Spinal cord (tissue), 10 donors: ENCODE results near the gene SUSD6. TPM values are rescaled to one million over a fixed set of nuclear protein-coding genes. Genes with fewer than 3 reads are reported as not detected.
"Not testable (repeated sequence)": the region's sequence is repeated elsewhere in the genome, so short reads cannot be mapped to it uniquely, and the experiment has no call there.

Experiments
- DNase-seq, 6 donors: peaks; one replicate each; pipeline versions ENCODE4 v3.0.0 to v3.0.0-alpha.2; 2013 to 2015; ENCODE audit warnings: low spot score in 6 of 6, low read depth in 4 of 6
- H3K27ac ChIP-seq: one replicate; pipeline ENCODE4 v1.5.1; 2013; ENCODE audit warnings: low read depth, low read length, control low read depth
- H3K27me3 ChIP-seq: one replicate; pipeline ENCODE4 v1.6.1; 2013; ENCODE audit warnings: low read length; ENCODE audit not compliant: control insufficient read depth, insufficient read depth
- H3K36me3 ChIP-seq: one replicate; pipeline ENCODE4 v1.6.1; 2013; ENCODE audit warnings: low read length; ENCODE audit not compliant: control insufficient read depth, insufficient read depth
- H3K4me1 ChIP-seq: one replicate; pipeline ENCODE4 v1.6.1; 2013; ENCODE audit warnings: low read length; ENCODE audit not compliant: control insufficient read depth, insufficient read depth
- H3K4me3 ChIP-seq: one replicate; pipeline ENCODE4 v1.5.1; 2013; ENCODE audit warnings: low read depth, low read length, control low read depth
- H3K9me3 ChIP-seq: one replicate; pipeline ENCODE4 v1.6.1; 2013; ENCODE audit warnings: low read length; ENCODE audit not compliant: control insufficient read depth, insufficient read depth
- WGBS: methylation state at CpG from one replicate; pipeline ENCODE4 v1.1.5; 2013; ENCODE audit warnings: missing lambda C conversion rate; ENCODE audit not compliant: insufficient coverage; 5-methylcytosine and 5-hydroxymethylcytosine counted together
- polyA plus RNA-seq, 2 donors: library from polyadenylated mRNA; unstranded; fragments of 120-200 nt; gene quantifications; one replicate each; pipeline ENCODE4 v1.2.1, GENCODE V29; 2013; ENCODE audit not compliant: insufficient read length in 2 of 2
- total RNA-seq, 2 donors: library from RNA; depleted of rRNA in 1 of 2; stranded (reverse); fragments of 120-200 nt in 1 of 2; fragments of >200 nt in 1 of 2; gene quantifications; one replicate each; pipeline versions ENCODE4 v1.2.3 to v1.2.4, GENCODE V29; 2013 to 2014
- donor health status: healthy.

The SUSD6 gene
- total and polyA plus RNA-seq, 4 donors: 16.8 to 23.9 (median 19.4) TPM

- Histone ChIP-seq H3K4me1 (peaks cover 64% of the 10 kb centered on the region), H3K4me3 (no peak overlapping the region), H3K27me3 (no peaks in the 10 kb centered on the region), H3K36me3 (peaks cover 23% of the 10 kb centered on the region), H3K27ac (peak overlapping the region; percentile 81), H3K9me3 (no peaks in the 10 kb centered on the region)
- WGBS: 15% methylated on average over 8 of the region's 11 CpGs
- peak in 2 of 6 donors; percentile 54 to 64 for DNase-seq
Measured at GRCh38 chr14:69711881-69712560, 100.6 kb downstream of the SUSD6 start.

GRCh38 chr14:69712599-69713088 is 101.2 kb downstream of the SUSD6 start:
- Histone ChIP-seq H3K4me1 (peaks cover 66% of the 10 kb centered on the region), H3K27ac (peak overlapping the region; percentile 81), H3K27me3 (no peaks in the 10 kb centered on the region), H3K36me3 (peaks cover 23% of the 10 kb centered on the region), H3K9me3 (no peaks in the 10 kb centered on the region), H3K4me3 (no peak overlapping the region)
- WGBS: no CpG with 5 or more reads among the region's 6 CpGs
- no peak for DNase-seq

GRCh38 chr14:69713209-69713781 is 101.9 kb downstream of the SUSD6 start:
- Histone ChIP-seq H3K36me3 (peaks cover 23% of the 10 kb centered on the region), H3K4me3 (no peak overlapping the region), H3K4me1 (peaks cover 72% of the 10 kb centered on the region), H3K27me3 (no peaks in the 10 kb centered on the region), H3K27ac (peak overlapping the region; percentile 81), H3K9me3 (no peaks in the 10 kb centered on the region)
- WGBS: 45% methylated on average over 2 of the region's 4 CpGs
- peak in 1 of 6 donors; percentile 21 for DNase-seq

DNA sequence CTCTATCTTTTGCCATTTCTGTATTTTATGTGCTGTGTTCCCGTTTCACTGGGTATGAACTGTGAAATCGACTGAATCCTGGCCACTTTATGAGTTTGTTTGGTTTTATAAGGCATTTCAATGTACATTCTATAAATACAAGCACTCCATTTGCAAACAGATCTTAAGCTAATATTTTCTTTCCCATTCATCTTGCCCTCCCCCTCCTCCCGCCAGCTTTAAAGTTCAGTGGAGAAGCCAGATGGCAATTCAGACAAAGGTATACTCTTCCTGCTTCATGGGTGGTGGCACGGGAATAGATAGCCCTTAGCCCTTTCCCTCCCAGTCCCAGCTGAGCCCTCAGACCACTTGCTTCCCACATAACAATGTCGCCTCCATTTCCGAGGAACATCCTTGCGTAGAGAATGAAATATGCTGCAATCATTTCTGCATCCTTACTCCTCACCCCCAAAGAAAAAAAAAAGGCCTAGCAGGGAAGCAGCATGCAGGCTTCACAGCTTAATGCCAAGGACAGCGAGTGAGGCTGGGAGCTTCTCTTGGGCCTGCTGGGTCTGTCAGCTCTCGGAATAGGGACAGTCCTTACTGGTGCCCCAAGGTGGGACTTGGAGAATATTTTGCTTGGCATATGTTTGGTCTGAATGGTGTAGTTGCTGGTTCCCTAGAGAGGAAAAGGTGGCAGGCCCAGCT is 102.7 kb downstream of the SUSD6 start:
- DNase-seq: peak in 1 of 6 donors; percentile 43
- Histone ChIP-seq H3K27ac (peak overlapping the region; percentile 18), H3K4me1 (peaks cover 72% of the 10 kb centered on the region), H3K27me3 (no peaks in the 10 kb centered on the region), H3K9me3 (no peaks in the 10 kb centered on the region), H3K36me3 (peaks cover 19% of the 10 kb centered on the region), H3K4me3 (no peak overlapping the region)
- WGBS: 60% methylated on average over 4 of the region's 9 CpGs

DNA sequence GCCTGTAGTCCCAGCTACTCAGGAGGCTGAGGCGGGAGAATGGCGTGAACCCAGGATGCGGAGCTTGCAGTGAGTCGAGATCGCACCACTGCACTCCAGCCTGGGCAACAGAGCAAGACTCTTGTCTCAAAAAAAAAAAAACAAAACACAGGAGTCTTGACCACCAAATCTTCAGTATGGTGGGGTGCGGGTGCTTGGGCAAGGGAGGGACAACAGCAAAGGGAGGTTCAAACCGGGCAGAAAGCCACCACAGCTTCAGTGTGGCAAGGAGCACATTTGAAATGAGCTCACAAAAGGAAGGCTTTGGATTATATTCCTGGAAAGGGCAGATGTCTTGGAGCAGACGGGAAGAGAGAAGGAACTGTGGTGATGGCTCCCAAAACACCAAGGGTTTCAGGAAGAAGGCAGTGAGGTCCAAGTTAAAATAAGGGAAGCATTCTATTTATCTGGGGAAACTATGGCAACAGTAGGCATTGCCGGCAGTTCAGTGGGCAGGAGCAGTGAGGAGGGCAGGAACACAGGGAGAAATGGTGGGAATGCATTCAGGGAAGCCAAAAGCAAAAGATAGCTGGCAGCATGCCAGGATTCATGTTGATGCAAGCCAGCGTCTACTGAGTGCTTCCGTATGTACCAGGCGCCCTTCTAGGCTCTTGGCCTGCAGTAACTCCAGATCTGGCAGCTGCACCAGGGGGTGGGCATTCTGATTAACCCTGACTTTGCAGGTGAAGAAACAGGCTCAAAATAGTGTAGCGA is 104.5 kb downstream of the SUSD6 start:
- 26% methylated on average over 9 of the region's 13 CpGs for WGBS

DNA sequence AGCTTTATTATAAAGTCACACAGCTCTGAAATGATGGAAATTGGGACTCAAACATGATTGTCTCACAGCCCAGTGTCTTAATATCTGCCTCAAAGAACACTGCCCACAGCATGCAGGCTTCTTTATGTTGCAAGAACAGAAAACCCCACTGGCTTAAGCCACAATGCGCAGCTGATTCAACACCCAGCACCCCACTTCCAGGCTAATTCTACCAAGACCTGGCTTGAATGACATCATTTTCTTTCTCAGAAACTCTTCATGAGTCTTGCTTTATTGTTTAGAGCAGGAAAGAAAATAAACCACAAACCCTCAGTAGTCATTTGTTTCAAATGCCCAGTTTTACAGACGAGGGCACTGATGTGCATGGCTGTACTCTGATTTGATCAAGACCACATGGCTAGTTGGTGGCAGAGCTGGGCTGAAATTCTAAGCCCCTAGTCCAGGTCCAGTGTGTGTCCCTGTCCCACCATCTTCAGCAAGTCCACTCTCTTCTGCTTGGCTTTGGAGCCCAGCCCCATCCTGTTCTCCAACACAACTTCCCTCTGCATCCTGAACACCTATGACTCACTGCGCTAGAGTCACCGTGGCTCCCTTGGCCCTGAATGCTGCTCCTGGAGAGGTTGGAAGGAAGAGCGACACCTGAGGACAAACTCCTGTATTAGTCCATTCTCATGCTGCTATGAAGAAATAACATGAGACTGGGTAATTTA is 105.2 kb downstream of the SUSD6 start:
- no peak for DNase-seq
- no peaks in the 10 kb centered on the region for H3K9me3 ChIP-seq
- H3K27me3 ChIP-seq: no peaks in the 10 kb centered on the region
- WGBS: 58% methylated on average over 2 of the region's 5 CpGs
- H3K4me1 ChIP-seq: peaks cover 69% of the 10 kb centered on the region
- H3K36me3 ChIP-seq: peaks cover 10% of the 10 kb centered on the region
- H3K4me3 ChIP-seq: no peak overlapping the region
- peak overlapping the region; percentile 70 for H3K27ac ChIP-seq

More for the DNA sequence above, 104.5 kb downstream of the SUSD6 start:
- Histone ChIP-seq H3K9me3 (no peaks in the 10 kb centered on the region), H3K4me1 (peaks cover 76% of the 10 kb centered on the region), H3K27me3 (no peaks in the 10 kb centered on the region), H3K36me3 (peaks cover 17% of the 10 kb centered on the region), H3K4me3 (no peak overlapping the region), H3K27ac (peak overlapping the region; percentile 70)
- DNase-seq: peak; percentile 77 to 97 (median 87)

- not testable (repeated sequence) for H3K36me3 ChIP-seq, H3K9me3 ChIP-seq, H3K4me3 ChIP-seq, DNase-seq, H3K27ac ChIP-seq, H3K27me3 ChIP-seq
- peaks cover 49% of the 10 kb centered on the region for H3K4me1 ChIP-seq
- no CpG with 5 or more reads among the region's 2 CpGs for WGBS
Measured at GRCh38 chr14:69718614-69719013, 107.2 kb downstream of the SUSD6 start.

DNA sequence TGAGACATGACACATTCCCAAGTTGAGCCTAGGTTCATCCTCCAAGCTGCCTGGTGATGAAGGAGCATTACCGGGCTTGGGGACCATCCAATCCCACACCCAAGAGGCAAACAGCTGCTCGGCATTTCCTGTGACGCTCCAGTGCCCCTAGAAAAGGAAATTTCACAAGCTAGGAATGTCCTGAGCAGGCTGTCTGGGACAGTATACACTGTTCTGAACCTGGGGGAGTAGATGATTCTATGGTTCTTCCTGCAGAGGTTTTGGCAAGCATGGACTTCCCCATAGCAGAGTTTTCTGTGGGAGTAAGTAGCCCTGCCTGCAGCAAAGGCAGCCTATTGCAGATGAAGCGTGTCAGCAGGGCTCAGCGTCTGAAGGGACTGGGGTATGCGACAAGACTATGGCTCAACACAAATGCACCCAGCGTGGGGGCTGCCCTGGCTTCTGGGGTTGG is 108.1 kb downstream of the SUSD6 start:
- H3K27ac ChIP-seq: no peak overlapping the region
- no peak overlapping the region for H3K4me3 ChIP-seq
- H3K4me1 ChIP-seq: peaks cover 42% of the 10 kb centered on the region
- no peaks in the 10 kb centered on the region for H3K9me3 ChIP-seq
- DNase-seq: no peak
- no peaks in the 10 kb centered on the region for H3K27me3 ChIP-seq
- H3K36me3 ChIP-seq: no peaks in the 10 kb centered on the region
- 44% methylated on average over 5 of the region's 7 CpGs for WGBS

GRCh38 chr14:69720912-69721311 is 109.5 kb downstream of the SUSD6 start:
- no peak overlapping the region for H3K27ac ChIP-seq
- H3K9me3 ChIP-seq: no peaks in the 10 kb centered on the region
- H3K27me3 ChIP-seq: no peaks in the 10 kb centered on the region
- no peak overlapping the region for H3K4me3 ChIP-seq
- peaks cover 31% of the 10 kb centered on the region for H3K4me1 ChIP-seq
- no peak for DNase-seq
- H3K36me3 ChIP-seq: no peaks in the 10 kb centered on the region
- 33% methylated on average over 3 of the region's 4 CpGs for whole genome bisulfite sequencing
